Medulla oblongata (tissue), 1 donor: Measurements from ENCODE around the gene UMPS.
"Not testable (repeated sequence)": the region's sequence is repeated elsewhere in the genome, so short reads cannot be mapped to it uniquely, and the experiment has no call there.

Experiments
- DNase-seq: peaks from one replicate; pipeline ENCODE4 v3.0.0-alpha.2; 2015; ENCODE audit errors: extremely low spot score

The UMPS gene

DNA sequence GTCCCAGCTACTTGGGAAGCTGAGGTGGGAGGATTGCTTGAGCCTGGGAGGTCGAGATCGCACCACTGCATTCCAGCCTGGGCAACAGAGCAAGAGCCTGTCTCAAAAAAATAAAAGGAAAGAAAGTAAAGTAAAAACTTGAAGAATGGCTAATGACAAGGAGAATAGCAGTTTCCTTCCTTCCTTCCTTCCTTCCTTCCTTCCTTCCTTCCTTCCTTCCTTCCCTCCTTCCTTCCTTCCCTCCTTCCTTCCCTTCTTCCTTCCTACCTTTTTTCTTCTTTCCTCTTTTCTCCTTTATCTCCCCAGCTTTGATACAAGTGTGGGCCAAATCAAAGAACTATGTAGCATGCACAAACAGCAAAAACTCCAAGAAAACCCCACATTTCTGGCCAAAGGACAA lies 23.0 kb upstream of the UMPS start:
- not testable (repeated sequence) for DNase-seq

DNA sequence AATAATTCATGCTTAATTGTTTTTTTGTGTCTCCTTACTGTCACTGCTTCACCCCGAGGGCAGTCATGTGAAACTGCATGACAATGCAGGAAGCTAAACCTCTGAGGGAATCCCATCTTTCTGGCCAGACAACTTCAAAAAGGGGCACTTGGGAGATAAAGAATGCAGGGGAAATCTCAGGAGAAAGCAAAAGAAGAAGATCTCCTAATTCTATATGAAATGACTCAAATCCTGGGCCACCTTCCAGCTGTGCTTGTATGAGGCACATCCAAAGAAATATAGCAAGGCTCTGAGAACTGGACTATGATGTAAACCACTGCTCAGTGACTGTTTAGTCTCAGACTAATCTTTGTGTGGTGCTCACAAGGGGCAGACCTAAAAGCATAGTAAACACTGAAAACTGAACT lies 22.6 kb upstream of the UMPS start:
- DNase-seq, result no peak

DNA sequence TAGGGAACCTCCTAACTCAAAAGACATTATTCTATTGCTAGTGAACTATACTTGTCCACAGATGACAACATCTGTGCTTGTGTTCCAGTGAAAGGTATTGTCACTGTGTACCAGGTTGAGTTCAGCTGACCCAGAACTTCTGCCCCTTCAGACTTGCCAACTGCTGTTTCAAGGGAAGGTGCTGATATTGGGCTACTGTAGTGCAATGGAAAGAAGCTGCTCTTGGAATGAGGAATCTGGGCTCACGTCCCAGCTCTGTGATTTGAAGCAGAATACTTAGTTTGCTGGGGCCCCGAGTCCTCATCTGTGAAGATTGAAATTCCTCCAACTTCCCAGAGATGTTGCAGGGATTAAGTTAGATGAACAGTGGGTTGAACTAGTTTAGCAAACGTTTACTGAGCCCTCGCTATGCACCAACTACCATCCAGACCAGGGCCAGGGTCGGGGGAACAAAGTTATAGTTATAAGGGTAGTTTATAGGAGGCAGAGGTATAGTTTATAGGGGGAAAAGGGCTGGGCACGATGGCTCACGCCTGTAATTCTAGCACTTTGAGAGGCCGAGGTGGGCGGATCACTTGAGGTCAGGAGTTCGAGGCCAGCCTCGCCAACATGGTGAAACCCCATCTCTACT lies 15.9 kb upstream of the UMPS start:
- DNase-seq, result no peak

DNA sequence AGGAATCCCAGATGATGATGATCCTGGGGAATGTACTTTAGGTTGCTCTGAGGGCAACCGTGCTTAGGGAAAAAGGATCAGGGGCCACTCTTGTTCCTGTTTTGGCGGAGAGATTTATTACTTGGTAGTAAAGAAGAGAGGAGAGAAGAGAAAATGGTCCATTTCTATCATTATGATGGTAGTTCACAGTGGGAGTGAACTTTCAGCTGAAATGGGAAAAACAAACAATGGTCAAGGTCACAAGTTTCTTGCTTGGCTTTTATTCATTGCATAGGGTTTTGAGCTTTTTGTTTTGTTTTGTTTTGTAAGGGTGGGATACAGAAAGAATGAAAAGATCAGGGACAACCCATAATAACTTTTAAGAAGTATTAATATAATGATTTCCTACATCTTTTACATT lies 7.7 kb upstream of the UMPS start:
- no peak for DNase-seq

DNA sequence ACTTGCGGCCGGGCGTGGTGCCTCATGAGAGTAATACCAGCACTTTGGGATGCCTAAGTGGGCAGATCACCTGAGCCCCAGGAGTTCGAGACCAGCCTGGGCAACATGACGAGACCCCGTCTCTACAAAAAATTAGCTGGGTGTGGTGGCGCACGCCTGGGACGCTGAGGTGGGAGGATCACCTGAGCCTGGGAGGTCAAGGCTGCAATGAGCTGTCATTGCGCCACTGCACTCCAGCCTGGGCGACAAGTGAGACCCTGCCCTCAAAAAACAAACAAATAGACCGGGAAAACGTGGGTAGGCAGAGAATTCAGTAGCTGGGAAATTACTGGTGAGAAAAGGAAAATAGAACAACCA lies 667 bp downstream of the UMPS start:
- DNase-seq, result no peak

DNA sequence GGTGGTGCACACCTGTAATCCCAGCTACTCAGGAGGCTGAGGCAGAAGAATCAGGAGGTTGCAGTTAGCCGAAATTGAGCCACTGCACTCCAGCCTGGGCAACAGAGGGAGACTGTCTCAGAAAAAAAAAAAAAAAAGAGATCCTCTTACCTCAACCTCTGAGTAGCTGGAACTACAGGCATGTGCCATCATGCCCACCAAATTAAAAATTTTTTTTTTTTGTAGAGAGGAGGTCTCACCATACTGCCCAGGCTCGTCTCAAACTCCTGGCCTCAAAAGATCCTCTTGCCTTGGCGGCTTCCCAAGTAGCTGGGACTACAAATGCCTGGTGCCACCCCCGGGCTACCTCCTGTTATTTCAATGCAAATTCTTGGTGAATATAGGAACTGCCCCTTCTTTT lies 1.5 kb downstream of the UMPS start:
- no peak for DNase-seq

DNA sequence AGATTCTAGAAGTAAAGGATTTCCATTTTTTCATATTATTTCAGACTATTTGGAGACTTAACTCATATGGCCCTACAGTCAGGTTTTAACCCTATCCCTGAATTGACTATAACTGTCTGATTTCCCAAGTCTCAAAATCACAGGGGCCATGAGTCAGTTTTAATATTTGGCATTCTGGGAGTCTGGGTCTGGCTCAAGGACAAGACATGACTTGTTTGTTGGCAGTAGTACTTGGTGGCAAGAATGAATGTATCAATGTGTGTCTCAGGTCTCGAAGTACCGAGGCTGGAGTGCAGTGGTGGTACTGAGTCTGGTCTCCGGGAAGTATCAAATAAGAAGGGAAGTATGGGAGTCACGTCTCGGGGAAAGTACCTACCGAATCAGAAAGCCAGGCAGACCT lies 10.8 kb downstream of the UMPS start:
- DNase-seq, result no peak

DNA sequence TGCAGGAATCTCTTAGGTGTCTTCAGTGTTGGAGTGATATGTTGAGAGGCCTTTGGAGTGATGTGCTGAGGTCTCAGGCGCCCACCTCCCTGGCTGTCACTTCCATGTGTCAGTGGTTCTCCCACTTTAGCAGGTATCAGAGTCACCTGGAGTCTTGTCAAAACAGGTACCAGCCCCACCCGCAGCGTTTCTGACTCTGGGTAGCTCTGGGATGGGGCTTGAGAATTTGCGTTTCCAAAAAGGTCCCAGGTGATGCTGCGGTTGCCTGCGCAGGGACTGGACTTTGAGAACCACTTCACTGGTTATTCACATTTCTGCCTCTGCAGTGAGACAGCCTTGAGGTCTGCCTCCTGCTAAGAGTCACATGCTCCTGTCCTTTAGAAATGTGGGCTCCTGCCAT lies 15.5 kb downstream of the UMPS start:
- no peak for DNase-seq

DNA sequence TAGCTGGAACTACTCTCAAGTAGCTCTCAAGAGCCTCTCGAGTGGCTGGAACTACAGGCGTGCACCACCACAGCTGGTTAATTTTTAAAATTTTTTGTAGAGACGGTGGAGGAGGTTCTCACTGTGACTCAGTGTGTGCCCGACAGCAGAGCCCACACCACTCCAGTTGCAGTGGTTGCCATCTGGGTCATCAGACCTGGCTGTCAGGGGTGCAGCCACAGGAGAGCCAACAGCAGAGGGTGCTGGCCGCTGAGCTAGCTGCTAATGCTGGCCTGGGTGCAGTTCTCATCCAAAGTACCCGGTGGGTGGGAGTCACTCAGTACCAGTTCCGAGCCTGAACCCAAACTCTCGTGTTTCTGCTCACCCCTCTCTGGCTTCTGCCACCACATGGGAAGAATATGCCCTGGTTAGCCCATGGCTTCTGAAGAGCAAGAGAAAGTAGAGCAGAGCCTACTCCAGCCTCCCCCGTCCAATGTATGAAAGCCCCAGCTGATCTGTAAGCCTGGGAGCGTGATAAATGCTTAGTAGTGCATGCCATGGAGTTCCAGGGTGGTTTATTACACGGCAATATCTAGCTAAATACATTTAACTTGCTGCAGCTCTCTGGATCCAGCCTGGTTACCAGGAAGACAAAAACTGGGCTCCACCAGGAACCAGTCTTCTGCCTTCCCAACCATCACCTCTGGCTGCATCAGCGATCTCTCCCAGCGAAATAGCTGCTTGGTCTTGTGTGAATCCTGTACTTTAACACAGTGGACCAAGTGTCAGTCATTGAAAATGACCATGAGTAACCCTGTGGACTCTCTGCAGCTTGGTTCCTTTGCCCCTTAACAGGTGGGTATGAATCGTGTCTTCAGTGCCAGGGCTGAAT lies 17.1 kb downstream of the UMPS start:
- DNase-seq, result no peak

DNA sequence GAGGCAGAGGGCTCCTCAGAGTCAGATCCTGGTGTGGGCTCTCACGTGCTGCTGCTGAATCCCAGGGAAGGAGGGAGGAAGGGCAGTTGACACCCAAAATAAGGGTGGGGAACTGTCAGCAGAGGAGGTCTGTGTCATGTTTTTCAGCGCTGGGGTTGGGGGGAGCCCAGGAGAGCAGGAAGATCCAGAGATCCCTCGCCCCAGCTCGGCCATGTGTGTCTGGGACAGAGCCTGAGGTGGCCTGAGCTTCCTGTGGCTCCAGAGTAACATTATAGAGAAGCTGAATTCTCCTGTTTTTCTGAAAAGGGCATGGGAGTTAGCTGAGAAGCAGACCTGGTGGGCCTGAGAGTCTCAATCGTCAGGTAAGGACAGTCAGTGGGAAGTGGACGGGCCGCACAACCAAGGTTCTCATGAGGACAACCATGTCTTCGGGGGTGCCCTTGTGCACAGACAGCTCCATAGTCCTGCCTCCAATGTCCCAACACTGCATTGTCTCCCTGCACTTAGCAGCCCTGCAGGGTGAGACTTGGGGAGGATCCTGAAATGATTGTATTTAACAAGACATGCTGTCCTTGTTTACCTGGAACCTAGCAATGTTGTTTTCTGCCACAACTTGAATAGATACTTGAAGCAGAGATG lies 18.4 kb downstream of the UMPS start:
- no peak for DNase-seq

DNA sequence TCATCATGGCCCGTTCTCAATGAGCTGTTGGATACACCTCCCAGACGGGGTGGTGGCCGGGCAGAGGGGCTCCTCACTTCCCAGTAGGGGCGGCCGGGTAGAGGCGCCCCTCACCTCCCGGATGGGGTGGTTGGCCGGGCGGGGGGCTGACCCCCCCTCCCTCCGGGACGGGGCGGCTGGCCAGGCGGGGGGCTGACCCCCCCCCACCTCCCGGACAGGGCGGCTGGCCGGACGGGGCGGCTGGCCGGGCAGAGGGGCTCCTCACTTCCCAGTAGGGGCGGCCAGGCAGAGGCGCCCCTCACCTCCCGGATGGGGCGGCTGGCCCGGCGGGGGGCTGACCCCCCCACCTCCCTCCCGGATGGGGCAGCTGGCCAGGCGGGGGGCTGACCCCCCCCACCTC lies 19.6 kb downstream of the UMPS start:
- not testable (repeated sequence) for DNase-seq

DNA sequence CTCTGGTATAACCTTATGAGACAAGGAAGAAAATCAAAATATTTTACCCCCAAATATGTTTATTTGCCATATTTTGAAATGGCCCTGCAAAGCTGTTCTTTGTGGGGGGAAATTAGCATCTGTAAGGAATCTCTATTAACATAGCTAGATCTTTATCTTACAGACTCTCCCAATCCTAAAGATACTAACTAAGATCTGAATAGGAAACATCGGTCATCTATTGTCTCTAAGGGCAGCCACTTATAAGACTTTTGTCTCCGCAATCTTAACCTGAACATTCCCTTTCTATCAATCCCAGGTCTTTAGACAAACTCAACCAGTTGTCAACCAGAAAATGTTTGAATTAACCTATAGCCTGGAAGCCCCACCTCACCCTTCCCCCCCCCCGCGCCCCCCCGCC lies 21.2 kb downstream of the UMPS start:
- DNase-seq, result no peak

DNA sequence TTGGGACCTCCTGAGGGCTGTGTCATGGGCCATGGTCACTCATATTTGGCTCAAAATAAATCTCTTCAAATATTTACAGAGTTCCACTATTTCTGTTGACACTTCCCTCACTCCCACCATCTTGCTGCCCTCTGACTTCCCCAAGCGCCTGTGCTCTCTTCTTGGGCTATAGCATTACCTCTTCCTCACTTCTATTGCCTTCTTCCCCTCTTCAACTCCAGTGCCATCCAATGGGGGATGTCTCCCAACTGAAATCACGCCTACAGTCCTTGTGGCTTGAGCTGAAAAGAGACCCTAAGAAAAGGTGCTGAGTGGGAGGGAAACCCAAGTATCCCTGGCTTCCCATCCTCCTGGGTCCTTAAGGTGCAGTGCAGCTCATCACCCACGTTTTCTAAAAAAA lies 21.8 kb downstream of the UMPS start:
- DNase-seq, result no peak

DNA sequence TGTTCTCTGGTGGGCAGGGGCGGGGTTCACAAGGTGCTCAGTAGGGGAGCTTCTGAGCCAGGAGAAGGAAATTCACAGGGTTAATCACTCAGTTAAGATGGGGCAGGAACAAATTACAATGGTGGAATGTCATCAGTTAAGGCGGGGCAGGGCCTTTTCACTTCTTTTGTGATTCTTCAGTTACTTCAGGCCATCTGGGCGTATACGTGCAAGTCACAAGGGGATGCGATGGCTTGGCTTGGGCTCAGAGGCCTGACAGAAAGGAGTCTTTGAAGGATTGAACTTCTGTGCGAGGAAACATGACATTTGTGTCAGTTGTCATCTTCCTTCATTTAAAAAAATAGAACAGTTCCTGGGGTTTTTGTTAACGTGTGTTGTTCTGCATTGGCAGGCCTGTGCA lies 27.7 kb downstream of the UMPS start:
- not testable (repeated sequence) for DNase-seq

DNA sequence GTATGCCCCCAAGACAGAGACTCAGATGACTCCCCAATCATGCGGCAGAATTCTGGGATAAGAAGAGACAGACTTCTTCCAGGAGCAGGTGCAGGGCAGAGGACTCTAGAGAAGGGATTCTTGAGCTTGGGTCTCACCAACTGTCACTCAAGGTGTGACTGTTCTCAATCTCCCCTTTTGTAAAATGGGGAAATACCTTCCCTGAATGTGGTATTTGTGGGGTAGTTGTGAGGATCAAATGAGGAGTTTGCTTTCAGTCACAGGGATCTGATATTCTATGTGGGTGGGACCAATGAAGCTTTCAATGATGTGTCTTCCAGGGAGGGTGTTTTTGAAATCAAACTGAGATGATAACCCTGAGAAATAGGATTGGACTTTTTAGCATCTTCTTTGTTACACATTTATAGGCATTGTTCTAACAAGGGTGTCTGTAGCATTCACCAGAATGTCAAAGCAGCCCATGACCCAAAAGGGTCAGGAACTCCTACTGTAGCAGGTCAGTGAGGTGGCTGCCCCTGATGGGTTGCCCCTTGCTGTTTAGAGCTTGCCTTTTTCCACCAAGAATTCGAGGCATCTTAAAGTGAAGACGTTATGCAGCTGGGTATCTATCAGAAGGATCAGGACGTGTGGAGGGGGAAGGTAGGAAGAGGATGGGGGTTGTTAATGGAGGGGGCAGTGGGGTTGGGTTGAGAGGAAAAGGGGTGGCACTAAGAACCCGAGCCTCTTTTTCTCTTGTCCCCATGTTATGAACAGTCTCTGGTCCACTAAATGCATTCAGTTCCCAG lies 28.8 kb downstream of the UMPS start:
- no peak for DNase-seq

DNA sequence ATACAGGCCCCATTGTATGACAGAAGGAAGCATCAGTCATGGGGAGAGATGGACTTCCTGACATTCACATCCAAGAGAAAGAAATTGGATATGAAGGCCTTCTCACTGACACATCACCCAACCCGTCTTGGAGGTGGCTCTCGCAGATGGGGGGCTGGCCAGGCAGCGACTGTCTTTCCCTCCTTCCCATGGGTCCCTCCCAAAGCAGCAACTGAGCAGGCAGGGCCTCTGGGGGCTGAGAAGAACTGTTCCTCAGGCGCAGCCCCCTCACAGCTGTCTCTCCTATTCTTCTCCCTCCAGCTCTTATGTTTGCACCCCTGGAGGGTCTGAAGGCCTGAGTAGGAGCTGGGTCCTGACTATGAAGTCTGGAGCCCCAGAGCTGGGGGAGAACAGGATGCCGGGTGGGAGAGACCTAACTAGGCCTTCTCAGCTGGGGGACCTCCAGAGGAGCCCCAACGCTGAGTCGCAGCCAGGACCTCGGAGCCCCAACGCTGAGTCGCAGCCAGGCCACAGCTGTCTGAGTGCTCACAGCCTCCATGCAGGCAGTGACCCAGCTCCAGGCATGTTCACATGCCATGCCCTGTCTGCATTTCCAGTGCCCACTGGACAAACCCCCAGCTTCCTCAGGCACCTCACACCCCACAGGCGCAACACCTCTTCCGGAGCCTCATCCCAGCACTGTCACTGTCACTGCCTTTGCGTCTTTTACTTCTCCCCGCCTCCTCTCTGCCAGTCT lies 29.6 kb downstream of the UMPS start:
- no peak for DNase-seq

DNA sequence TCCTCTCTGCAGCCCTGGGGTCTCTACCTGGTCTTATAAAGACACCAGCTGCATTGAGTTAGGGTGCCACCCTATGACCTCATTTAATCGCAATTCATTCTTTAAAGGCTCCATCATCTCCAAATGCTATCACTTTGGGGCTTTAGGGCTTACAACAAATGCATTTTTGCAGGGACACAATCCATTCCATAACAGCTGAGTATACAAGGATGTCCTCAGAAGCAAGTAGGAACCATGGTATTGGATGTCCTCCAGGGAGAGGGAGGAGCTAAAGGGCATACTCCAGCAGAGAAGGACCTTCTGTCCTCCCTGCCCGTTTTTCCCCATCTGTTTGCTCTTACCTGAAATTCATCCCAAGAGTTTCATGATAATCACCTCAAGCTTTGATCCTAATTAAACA lies 30.3 kb downstream of the UMPS start:
- peak; percentile 46 for DNase-seq

DNA sequence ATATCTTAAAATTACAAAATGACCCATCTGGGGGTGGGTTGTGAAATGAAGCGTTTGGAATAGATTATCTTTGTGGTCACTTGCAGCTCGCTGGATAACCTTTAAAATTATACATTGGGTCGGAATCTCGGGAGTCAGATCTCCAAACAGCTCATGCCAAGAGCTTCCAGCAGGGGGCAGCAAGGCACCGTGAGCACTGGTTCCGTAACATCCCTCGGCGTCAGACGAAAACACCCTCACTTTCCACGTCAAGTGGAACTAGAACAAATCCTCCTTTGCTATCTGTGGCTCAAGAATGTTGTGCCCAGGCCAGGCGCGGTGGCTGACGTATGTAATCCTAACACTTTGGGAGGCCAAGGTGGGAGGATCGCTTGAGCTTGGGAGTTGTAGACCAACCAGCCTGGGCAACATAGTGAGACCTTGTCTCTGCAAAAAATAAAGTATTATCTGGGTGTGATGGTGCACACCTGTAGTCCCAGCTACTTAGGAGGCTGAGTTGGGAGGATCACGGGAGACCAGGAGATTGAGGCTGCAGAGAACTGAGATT lies 31.1 kb downstream of the UMPS start:
- DNase-seq, result peak; percentile 95

DNA sequence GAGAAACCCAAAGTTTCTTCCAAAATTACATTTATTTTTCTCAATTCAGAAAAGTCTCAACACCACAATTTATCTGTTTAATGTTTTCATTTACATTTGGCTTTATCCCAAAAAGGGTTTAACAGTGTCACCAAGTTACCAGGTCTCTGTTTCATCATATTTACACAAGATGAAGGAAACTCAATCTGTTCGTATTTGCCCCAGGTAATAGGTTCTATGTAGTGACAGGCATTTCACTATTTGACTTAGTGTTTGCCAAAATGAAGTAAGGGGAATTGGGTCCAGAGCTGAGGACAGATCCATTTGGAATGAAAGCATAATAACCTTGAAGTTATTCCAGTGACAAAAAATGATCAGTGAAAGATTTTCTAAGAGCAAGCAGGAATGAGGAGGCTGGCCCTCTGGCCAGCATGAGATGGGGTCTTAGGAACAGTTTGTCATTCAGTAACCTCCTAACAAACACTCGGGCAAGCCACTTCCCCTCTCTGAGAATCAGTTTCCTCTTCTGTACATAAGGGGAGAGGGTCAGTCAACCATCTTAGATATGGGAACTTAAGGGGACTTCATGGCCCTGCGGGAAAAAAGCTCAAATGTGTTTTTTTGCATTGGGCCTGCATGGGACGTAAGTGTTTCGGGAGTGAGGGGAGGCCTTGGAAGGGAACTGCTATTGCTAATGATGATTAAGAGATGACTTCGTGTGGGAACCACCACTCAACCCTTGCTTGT lies 31.8 kb downstream of the UMPS start:
- DNase-seq, result no peak

DNA sequence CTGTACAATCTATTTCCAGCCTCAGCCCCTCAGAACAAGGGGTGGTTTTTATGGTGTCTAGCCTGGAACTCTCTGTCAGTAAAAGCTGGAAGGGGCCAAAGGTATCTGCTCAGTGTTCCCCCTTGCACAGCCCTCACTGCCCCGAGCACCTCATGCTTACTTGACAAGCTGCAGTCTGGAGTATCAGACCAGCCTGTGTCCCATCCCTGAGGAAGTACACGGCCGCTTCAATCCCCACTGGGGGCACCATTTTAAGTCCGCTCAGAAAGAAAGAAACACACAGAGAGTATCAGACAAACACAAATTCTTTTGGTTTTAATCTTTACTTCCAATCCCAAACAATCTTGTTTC lies 32.4 kb downstream of the UMPS start:
- DNase-seq, result no peak

DNA sequence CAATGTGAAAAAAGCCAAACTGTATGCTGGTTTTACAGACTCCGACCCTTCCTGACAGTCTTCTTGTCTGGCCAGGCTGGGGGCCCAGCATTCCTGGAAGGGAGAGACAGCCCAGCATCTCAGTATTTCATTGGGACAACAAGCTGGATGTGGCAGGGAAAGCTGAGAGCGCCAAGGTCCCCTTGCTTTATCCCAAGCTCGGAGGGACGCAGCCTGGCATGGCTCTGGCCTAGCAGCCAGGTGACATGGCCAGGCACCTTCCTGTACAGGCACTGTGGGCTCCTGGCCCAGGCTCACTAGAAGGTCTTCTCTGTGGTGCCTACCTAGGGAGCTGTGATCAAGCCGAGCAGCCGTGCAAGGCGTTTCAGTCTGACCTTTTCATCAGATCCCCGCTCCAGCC lies 33.0 kb downstream of the UMPS start:
- DNase-seq, result no peak
